GM19468 (cell line): ENCODE measurements around the gene SMIM33.
"Not testable (repeated sequence)": the region's sequence is repeated elsewhere in the genome, so short reads cannot be mapped to it uniquely, and the experiment has no call there.

Source experiments
- ATAC-seq: cut with Tn5 transposase; IDR thresholded peaks from one replicate; pipeline ENCODE4 v1.9.1; 2021; ENCODE audit warnings: mild to moderate bottlenecking, moderate library complexity, moderate number of reproducible peaks; ENCODE audit not compliant: unreplicated experiment; ENCODE audit errors: extremely low read depth

SMIM33 gene

DNA sequence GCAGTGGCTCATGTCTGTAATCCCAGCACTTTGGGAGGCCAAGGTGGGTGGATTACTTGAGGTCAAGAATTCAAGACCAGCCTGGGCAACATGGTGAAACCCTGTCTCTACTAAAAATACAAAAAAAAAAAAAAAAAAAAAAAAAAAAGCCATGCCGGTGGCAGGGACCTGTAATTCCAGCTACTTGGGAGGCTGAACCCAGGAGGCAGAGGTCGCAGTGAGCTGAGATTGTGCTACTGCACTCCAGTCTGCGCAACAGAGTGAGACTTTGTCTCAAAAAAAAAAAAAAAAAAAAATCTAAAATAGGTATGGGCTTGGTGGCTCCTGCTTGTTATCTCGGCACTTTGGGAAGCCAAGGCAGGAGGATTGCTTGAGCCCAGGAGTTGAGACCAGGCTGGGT is 8.9 kb downstream of the SMIM33 start:
- not testable (repeated sequence) for ATAC-seq

DNA sequence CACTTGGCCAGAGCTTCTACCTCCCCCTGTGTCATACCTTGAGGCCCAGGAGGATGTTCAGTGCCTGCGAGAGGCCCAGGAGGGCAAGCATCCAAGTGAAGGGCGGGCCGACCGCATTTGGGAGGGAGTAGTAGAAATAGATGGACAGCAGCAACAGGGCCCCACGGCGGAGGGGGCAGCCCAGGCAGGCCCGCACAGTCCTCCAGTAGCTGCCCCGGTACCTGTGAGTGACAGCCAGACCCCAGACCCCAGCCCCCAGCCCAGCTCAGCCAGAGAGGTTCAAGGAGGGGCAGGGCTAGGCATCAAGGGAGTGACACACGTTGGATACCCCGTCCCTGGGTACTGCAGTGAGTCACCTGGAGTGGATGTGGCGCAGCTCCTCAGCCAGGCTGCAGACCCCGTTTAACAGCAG is 10.3 kb downstream of the SMIM33 start:
- ATAC-seq = no peak

DNA sequence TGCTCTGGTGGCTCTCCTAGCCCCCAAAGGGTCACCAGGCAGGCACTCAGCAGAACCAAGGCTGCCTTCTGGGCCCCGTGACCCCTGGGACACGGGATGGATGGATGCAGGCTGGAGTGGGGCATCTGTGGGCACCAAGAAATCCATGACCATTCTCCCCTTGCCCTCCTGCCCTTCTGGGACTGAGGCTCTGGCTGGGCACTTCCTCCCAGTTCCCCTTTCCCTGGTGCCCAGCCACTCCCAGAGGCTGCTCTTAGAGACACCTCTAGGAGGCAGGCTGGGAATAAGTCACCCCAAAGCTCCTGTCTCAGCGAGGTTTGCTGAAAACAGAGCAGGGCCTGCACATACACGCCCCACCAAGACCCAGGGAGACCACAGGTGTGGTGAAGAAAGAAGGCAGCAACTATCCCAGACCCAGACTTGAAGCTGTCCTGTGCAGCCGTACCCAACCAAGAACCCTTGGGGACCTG is 10.8 kb downstream of the SMIM33 start:
- ATAC-seq = no peak

DNA sequence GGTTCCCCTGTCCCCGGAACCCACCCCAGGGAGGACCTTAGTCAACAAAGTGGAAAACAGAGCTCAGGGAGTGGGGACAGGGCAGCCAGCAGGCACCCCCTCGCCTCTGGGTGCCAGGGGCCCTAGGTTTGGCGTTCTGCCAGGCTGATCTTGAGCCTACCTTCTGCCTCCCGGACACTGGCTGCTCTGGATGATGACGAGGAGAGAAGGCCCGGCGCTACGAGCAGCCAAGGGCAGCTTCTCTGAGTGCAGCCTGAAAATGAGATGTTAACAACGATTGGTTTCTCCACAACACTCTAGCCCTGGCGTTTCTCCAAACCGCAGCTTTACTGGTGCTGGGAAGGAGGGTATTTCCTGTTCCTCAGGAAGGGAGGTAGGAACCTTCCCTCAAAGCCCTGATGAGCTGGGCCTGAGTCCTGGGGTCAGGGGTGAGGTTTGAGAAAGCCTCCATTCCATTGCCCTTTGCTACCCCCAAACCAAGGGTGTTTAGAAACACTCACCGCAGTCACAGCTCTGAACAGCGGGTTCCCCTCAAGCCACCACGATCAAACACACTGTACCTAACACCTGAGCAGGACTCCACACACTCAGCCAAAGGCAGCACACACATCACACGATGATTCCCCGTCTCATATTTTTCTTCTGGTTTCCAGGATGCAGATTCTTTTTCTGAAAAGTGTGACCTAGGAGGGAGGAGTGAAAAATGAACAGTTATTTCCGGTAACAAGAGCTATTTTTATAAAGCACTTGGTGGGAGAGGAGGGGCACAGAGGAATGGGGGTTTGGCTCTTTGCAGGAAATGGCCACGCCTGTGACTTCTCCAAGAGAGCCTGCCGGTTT is 11.5 kb downstream of the SMIM33 start, which contains the start of gene STING1:
TSS of gene STING1 (minus strand) at position 709 of the 840 bp plus-strand sequence. CDS start 1,054 bp downstream, outside the sequence.
- no peak for ATAC-seq

DNA sequence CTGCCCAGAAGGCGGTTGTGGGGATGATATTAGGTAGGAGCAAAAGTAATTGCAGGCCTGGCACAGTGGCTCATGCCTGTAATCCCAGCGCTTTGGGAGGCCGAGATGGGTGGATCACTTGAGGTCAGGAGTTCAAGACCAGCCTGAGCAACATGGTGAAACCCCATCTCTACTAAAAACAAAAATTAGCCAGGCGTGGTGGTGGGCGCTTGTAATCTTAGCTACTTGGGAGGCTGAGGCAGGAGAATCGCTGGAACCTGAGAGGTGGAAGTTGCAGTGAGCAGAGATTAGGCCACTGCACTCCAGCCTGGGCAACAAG is 12.0 kb downstream of the SMIM33 start:
- ATAC-seq = not testable (repeated sequence)

DNA sequence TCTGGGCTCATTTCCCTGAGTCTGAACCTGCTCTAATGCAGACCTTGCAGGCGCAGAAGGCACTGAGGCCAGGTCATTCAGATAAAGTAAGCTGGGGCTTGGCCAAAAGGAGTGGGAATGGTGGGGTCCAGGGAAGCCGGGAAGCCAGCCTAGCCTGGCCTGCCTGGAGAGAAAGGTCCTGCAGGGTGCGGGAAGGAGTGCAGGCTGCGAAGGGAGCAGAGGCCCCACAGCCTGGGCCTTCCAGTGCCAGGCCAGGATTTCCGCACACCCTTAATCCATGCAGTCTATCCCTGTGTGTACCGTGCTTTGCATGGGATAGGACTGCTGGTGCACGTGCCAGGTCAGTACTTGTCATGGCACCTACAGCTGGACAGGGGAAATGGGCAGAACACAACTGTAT is 15.4 kb downstream of the SMIM33 start:
- no peak for ATAC-seq

DNA sequence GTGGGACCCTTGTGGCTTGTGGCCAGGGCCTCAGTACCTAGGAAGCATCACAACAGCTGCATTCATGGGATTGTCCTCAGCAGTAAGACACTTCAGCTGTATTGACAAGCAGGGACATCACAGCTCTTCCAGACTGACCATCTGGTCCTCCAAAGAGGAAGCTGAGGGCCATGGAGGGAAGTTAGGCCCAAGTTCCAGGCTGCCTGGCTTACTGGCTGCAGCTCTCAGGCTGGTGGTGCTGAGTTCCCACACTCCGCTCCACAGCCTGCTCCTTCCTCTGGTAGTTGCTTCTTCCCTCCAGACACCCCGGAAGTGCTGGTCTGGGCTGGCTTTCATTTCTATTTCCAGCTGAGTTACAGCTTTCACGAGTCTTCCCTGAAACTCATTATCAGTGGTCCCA is 17.5 kb downstream of the SMIM33 start:
- no peak for ATAC-seq

DNA sequence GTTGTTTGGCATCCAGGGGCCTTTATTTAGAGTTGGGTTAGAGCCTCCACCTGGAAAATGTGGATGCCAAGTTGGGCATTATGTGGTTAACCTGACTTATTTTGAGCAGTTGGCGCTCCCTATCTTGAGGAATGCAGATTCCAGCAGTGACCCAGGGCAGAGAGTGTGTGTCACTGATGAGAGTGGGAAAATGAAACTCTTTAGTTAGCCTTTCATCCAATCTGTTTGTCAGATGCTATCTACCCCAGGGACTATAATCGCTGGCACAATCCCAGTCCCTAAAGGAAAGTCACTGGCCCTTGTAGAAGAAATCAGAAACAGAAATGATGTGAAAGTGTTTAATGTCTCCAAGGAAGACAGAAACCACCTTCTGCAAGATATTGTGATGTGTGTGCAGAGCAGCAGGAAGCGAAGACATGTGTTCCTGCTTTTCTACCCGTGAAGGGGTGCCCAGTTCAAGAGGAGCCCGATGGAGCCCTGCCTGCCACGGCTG is 21.9 kb downstream of the SMIM33 start:
- no peak for ATAC-seq

DNA sequence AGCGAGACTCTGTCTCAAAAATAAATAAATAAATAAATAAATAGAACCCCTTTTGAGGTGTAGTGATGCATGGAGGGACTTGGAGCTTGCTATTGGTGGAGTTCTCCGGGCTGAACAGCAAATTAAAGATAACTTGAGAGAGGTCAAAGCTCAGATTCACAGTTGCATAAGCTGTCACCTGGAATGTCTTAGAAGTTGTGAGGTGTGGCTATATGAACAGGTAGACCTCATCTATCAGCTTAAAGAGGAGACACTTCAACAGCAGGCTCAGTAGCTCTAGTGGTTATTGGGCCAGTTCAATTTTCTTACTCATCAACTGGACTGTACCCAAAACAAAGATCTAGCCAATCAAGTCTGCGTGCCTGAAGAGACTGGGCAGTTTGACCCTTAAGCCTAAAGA is 23.5 kb downstream of the SMIM33 start:
- no peak for ATAC-seq

DNA sequence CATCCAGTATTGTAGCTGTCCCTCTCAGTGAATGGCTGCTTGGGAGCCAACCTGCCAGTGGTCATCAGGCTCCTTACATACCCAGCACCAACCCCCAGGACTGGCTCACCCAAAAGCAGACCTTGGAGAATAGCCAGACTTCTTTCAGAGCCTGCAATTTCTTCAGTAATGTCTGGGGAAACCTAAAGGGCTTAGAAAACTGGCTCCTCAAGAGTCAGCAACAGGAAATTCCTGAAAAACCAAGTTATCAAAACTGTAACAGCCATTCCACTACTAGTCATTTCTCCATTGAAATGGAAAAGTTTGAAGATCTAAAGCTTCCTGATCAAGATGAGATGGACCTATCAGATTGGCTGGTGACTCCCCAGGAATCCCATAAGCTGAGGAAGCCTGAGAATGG is 24.0 kb downstream of the SMIM33 start:
- no peak for ATAC-seq

DNA sequence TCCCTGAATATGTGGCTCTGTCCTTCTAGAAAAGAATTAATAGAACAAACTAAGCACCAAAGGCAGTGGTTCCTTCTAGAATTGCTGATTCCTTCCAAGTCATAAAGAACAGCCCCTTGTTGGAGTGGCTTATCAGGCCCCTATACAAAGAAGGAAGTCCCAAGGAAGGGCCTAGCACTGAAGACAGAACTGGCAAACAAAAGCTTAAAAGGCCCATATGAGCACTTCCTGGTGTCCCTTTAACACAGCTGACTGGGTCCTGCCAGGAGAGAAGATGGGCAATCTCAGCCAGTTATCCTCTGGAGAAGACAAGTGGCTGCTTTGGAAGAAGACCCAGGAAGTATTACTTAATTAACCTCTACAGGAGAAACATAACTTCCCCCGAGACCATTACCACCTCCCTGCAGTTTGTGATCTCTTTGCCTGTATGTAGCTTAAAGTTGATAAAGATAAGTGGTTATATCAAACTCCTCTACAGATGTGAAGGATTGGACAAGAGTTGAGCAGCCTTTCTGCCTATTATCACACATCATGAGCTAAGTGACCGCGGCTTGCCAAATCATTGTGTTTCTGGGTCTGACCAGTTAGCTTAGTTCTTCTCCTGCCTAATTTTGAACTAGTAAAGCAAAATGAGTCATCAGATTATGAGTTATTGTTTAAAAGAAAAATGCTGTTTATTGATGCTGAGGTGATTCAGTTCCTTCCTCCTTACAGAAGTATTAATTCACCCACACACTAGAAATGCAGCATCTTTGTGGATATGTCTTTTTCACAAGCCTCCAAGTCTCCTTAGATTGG is 25.0 kb downstream of the SMIM33 start:
- no peak for ATAC-seq

DNA sequence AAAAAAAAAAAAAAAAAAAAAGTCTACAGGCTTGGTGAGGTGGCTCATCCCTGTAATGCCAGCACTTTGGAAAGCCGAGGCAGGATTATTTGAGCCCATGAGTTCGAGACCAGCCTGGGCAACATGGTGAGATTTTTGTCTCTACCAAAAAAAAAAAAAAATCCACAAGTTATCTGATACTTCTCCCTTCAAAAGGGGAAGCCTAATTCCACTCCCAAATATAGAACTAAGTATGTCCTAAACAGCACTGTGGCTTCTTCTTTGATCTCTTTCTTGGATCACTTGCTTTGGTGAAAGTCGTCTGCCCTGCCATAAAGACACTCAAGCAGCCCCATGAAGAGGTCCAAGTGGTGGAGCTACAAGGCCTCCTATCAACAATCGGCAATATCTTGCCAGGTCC is 30.6 kb downstream of the SMIM33 start:
- ATAC-seq = no peak

DNA sequence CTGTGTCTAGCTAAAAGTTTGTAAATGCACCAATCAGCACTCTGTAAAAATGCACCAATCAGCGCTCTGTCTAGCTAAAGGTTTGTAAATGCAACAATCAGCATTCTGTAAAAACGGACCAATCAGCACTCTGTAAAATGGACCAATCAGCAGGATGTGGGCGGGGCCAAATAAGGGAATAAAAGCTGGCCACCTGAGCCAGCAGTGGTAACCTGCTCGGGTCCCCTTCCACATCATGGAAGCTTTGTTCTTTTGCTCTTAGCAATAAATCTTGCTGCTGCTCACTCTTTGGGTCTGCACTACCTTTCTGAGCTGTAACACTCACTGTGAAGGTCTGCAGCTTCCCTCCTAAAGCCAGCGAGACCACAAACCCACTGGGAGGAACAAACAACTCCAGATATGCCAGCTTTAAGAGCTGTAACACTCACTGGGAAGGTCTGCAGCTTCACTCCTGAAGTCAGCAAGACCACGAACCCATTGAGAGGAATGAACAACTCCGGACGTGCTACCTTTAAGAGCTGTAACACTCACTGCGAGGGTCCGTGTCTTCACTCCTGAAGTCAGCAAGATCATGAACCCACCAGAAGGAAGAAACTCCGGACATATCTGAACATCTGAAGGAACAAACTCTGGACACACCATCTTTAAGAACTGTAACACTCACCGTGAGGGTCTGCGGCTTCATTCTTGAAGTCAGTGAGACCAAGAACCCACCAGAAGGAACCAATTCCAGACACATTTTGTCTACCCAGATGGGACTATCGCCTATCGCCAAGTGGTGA is 32.4 kb downstream of the SMIM33 start:
- ATAC-seq = not testable (repeated sequence)

DNA sequence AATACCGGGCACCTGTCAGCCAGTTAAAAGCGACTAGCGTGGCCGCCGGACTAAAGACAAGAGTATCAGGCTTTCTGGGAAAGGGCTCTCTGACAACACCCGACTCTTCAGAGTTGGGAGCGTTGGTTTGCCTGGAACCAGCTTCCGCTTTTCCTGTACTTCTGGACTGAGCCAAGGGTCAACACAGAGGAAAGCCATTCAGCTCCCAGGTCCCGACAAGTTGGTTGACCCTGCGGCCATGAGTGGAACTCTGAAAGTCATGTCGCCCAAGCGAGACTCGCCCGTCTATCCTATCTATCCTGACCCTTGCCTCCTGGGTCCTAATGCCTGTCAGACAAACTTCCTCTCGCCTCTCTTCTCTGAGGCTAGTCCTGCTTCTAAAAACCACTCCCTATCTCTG is 33.1 kb downstream of the SMIM33 start:
- ATAC-seq = not testable (repeated sequence)

DNA sequence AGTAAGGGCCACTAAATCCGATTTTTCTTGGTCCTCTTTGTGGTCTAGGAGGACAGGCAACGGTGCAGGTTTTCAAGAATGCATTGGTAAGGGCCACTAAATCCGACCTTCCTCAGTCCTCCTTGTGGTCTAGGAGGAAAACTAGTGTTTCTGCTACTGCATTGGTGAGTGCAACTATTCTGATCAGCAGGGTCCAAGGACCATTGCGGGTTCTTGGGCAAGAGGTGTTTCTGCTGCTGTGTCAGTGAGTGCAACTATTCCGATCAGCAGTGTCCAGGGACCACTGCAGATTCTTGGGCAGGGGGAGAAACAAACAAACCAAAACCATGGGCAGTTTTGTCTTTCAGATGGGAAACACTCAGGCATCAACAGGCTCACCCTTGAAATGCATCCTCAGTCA is 33.9 kb downstream of the SMIM33 start:
- ATAC-seq = not testable (repeated sequence)

DNA sequence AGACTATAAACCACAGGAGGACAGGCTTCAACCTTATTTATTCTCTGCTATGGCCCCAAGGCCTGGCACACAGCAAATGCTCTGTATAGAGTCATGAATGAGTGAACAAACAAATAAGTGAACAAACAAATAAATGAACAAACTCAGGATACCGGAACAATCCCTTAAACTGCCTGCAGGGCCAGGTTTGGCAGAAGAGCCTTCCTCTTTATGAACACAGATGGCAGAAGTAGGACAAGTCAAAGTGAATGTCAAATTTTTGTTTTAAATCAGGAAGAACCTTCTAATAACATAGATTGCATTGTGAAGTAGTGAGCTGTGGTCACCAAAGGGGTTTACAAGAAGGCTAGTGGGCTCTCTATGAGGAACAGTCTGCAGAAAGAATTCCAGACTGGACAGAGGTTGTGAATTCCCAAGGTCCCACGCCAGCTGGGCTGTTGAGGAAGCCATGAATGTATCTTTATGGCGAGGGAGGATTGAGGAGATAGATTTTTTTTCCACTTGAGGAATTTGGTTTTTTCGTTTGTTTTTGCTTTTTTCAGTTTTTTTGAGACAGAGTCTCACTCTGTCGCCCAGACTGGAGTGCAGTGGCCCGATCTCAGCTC is 42.1 kb downstream of the SMIM33 start:
- ATAC-seq = no peak

DNA sequence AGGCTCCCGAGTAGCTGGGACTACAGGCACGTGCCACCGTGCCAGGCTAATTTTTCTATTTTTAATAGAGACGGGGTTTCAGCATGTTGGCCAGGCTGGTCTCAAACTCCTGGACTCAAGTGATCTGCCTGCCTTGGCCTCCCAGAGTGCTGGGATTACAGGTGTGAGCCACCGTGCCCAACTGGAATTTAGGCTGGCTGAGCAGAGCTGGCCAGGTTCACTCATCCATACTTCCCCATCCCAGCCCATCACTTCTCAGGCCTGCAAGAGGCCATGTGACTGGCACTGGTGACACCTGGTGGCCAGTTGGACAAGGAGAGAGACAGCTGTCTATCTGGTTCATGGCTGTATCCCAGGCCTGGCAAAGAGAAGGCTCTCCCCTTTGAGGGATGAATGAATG is 42.6 kb downstream of the SMIM33 start:
- not testable (repeated sequence) for ATAC-seq

DNA sequence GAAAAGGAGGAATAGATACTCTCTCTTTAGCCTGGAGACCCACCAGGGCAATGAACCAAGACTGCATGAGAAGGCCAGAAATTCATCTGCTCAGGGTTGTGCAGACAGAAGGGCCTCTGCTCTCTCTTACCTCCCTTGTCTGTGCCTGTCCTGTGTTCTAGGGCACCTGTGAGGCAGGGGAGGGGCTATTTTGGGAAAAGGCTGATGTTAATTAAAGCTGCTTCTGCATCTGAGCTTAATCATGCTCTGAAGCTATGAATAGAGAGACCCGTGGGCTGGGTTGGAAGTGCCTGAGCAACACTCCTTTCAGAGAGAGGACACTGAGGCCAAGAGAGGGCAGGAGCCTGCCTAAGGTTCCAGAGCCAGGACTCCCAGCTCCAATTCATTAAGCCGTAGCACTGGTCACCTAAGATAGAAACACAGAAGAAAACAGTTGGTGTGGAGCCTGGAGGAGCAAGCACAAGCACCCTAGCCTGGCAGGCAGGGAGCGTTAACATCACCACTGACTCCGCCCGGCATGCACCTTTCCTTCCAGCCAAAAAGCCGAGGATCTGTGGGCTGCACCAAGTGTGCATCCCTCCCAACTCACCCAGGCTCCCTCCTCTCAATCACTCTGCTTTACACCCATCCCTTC is 43.2 kb downstream of the SMIM33 start:
- no peak for ATAC-seq

DNA sequence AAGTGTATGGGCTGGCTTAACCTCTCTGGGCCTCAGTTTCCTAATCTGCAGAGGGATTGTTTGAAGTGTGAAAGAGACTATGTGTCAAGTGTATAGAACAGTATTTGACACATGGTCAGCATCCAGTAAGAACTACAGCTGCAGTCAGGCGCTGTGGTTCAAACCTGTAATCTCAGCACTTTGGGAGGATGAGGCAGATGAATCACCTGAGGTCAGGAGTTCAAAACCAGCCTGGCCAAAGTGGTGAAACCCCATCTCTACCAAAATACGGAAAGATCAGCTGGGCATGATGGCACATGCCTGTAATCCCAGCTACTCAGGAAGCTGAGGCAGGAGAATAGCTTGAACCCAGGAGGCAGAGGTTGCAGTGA is 43.7 kb downstream of the SMIM33 start:
- no peak for ATAC-seq
